NCI-H2029 treated with DMSO at 0.1 percent for 48 hours (cell line): ENCODE data around the gene PLEKHA8.

Experiments
- DNase-seq: peaks from one replicate; lab custom pipeline; 2025; lab: John Stamatoyannopoulos, UW

PLEKHA8 gene

GRCh38 chr7:30112103-30112713 lies 84.0 kb downstream of the PLEKHA8 start:
- DNase-seq: no peak

- DNase-seq: no peak
Measured at GRCh38 chr7:30113144-30113543, 84.9 kb downstream of the PLEKHA8 start.

GRCh38 chr7:30114536-30115238 lies 86.5 kb downstream of the PLEKHA8 start:
- no peak for DNase-seq

GRCh38 chr7:30115709-30116297 lies 87.6 kb downstream of the PLEKHA8 start:
- DNase-seq: no peak

- DNase-seq: no peak
Measured at GRCh38 chr7:30116771-30117170, 88.6 kb downstream of the PLEKHA8 start.

- DNase-seq: no peak
Measured at GRCh38 chr7:30117896-30118295, 89.7 kb downstream of the PLEKHA8 start.

GRCh38 chr7:30119890-30120577 lies 91.8 kb downstream of the PLEKHA8 start:
- no peak for DNase-seq

GRCh38 chr7:30133736-30134610 lies 105.8 kb downstream of the PLEKHA8 start:
- DNase-seq: no peak

- peak; percentile 32 for DNase-seq
Measured at GRCh38 chr7:30134611-30135300, 106.5 kb downstream of the PLEKHA8 start, which contains the start of gene MTURN. Gene MTURN, plus strand, starts transcription at chr7:30134986. Its CDS starts 151 bp downstream, at chr7:30135137.

GRCh38 chr7:30135301-30136116 lies 107.3 kb downstream of the PLEKHA8 start:
- DNase-seq: no peak

GRCh38 chr7:30136117-30136731 lies 108.0 kb downstream of the PLEKHA8 start:
- no peak for DNase-seq

GRCh38 chr7:30136743-30137485 lies 108.7 kb downstream of the PLEKHA8 start:
- DNase-seq: no peak

- DNase-seq: no peak
Measured at GRCh38 chr7:30139836-30140384, 111.7 kb downstream of the PLEKHA8 start.

- no peak for DNase-seq
Measured at GRCh38 chr7:30140456-30140855, 112.2 kb downstream of the PLEKHA8 start.

GRCh38 chr7:30142710-30143109 lies 114.5 kb downstream of the PLEKHA8 start:
- DNase-seq: no peak

- DNase-seq: no peak
Measured at GRCh38 chr7:30143748-30144251, 115.6 kb downstream of the PLEKHA8 start.

GRCh38 chr7:30144657-30145306 lies 116.6 kb downstream of the PLEKHA8 start:
- no peak for DNase-seq

GRCh38 chr7:30145426-30145970 lies 117.3 kb downstream of the PLEKHA8 start:
- DNase-seq: no peak
